ENCODE results near the gene CAPS2.

DNA sequence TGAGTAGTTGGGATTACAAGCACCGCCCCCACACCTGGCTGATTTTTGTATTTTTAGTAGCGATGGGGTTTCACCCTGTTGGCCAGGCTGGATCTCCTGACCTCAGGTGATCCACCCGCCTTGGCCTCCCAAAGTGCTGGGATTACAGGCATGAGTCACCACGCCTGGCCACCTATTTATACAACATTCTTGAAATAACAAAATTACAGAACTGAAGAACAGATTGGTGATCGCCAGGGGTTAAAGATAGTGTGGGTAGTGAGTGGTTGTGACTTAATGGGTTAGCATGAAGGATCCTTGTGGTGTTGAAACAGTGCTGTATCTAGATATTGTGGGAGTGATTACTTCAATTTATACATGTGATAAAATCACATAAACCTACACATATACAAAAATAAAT lies 11.7 kb upstream of the CAPS2 start:
- TF ChIP-seq, protein P1, sequence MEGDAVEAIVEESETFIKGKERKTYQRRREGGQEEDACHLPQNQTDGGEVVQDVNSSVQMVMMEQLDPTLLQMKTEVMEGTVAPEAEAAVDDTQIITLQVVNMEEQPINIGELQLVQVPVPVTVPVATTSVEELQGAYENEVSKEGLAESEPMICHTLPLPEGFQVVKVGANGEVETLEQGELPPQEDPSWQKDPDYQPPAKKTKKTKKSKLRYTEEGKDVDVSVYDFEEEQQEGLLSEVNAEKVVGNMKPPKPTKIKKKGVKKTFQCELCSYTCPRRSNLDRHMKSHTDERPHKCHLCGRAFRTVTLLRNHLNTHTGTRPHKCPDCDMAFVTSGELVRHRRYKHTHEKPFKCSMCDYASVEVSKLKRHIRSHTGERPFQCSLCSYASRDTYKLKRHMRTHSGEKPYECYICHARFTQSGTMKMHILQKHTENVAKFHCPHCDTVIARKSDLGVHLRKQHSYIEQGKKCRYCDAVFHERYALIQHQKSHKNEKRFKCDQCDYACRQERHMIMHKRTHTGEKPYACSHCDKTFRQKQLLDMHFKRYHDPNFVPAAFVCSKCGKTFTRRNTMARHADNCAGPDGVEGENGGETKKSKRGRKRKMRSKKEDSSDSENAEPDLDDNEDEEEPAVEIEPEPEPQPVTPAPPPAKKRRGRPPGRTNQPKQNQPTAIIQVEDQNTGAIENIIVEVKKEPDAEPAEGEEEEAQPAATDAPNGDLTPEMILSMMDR (conservative IDR thresholded peaks at IDR 0.05; ENCODE audit: low read length) = no peak
- TF ChIP-seq EZH2phosphoT487 (IDR thresholded peaks at IDR 0.05; ENCODE audit: borderline replicate concordance, low read depth, low read length) = no peak

Measured in OCI-LY7 (cell line).